GM12874 (cell line): Measurements from ENCODE around the gene PSMF1.

Experiments
- TF ChIP-seq, protein P1 (sequence below): IDR thresholded peaks from 2 replicates; pipeline ENCODE4 v1.5.1; 2011; ENCODE audit warnings: low read depth, mild to moderate bottlenecking, control low read depth, low read length, moderate library complexity; ENCODE audit not compliant: insufficient read depth

Gene PSMF1

DNA sequence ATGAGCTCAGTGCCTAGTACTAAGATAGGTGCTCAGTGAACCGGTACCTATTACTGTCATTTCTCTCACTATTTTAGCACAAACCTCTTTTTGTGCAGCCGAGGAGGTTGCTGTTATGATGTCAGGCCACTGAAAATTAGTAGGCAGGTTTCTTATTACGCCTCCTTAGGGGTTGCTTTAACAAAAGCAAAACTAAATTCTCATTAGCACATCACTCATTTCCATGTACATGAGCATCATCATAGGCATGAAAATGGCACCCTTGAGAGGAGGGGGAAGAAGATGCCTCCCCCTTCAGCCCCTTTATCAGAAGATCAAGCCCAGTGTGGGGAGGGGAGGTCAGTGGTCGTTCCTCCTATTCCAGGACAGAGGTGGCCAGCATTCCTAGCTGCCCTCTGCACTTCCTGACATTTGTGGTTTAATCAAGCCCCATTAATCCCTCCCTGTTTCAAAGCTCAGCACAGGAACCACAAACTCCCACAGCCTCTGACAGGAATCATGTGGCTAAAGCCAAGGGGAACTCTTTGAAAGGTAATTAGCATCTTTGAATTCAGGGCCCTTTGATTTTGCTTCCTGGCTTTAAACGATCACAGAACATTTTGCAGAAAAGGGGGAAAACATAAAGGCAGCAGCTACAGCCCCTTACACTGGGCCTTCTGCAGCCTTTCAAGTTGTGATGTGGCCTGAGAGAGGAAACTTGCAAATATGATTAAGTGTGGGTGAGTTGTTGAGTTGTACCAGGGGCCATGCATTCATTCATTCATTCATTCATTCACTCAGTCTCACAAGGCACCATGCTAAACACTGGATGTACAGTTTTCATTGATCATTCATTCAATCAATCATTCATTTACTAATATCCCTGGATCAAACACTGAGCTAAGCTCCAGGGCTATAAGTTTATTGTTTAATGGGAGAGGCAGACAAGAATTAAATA is 31.9 kb upstream of the PSMF1 start:
- TF ChIP-seq, protein P1, sequence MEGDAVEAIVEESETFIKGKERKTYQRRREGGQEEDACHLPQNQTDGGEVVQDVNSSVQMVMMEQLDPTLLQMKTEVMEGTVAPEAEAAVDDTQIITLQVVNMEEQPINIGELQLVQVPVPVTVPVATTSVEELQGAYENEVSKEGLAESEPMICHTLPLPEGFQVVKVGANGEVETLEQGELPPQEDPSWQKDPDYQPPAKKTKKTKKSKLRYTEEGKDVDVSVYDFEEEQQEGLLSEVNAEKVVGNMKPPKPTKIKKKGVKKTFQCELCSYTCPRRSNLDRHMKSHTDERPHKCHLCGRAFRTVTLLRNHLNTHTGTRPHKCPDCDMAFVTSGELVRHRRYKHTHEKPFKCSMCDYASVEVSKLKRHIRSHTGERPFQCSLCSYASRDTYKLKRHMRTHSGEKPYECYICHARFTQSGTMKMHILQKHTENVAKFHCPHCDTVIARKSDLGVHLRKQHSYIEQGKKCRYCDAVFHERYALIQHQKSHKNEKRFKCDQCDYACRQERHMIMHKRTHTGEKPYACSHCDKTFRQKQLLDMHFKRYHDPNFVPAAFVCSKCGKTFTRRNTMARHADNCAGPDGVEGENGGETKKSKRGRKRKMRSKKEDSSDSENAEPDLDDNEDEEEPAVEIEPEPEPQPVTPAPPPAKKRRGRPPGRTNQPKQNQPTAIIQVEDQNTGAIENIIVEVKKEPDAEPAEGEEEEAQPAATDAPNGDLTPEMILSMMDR: no peak

DNA sequence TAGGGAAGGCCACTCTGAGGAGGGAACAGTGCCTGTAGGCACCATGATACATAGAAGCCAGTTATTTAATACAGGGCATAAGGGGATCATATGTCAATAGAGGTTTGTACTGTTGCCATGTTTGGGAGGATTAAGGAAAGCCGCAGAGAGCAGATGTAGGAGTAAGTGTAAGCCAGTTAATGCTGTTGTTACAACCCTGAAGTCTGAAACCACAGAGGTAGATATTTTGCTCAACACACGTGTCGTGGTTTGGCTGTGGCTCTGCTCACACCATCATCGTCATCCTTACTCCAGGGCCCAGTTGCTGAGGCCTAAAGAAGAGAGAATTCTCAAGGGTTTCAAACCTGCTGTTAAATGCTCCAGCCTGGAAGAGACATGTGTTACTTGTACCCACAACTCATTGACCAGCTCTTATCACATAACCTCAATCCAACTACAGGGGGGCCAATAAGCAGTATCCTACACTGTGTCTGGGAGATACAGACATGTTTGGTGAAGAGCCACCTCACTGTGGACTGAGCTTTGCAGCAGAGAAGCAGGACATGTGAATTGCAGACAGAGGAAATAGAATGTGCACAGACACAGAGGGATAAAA is 31.0 kb upstream of the PSMF1 start:
- TF ChIP-seq, protein P1: no peak

DNA sequence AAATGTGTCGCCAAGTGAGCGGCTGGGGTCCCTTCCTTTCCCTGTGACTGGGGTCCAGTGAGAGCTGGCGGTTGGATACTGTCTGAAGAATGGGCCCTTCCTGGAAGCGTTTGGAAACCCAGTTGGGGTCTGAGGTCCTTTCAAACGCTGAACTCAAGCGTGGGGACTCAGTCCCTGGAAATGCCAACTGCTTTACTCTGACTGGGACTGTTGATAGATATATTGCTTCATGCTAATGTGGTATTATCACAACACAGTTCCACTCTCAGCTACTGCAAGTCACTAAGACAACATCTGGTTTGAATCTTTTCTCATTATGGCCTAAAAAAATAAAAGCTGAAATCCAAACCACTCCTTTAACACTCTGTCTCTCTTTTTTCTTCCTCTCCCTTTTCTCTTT is 23.7 kb upstream of the PSMF1 start:
- TF ChIP-seq, protein P1: no peak

DNA sequence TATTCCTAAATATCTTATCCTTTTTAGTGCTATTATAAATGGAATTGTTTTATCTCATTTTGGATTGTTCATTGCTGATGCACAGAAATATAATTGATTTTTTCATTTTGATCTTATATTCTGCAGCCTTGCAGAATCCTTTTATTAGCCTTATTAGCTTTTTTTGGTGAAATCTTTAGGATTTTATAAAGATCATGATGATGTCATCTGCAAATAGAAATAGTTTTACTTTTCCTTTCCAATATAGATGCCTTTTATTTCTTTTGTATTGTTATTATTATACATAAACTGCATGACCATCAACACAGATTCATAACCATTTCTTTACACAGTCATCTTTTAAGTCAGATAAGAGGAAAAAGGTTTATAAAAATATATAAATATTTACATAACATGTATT is 16.9 kb upstream of the PSMF1 start:
- TF ChIP-seq, protein P1: no peak

DNA sequence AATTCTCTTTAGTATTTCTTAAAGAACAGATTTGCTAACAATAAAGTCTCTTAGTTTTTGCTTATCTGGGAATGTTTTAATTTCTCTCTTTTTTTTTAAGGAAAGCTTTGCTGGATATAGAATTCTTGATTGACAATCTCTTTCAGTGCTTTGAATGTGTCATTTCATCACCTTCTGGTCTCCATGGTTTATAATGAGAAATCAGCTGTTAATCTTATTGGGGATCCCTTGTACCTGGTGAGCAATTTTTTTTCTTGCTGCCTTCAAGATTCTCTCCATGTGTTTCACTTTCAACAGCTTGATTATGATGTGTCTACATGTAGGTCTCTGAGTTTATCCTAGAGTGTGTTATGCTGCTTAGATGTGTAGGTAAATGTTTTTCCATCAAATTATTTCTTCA is 16.4 kb upstream of the PSMF1 start:
- TF ChIP-seq, protein P1: no peak

DNA sequence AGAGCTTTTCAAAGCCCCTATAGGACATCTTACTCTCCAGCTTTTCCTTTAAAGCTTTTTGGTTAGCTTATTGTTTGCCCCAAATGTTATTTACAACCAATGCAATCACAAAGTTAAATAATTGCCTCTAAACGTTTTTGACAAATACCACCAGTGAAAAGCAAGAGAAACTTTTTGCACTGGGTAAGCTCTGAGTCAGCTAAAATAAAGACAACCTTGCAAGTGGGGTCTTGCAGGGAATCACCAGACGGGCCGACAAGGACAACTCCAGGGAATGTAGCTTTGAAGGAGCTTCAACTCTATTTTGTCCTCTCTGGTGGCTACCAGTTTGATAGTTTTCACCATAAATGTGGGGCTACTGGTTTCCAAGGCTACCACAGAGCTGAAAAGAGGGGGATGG is 14.7 kb upstream of the PSMF1 start:
- TF ChIP-seq, protein P1: no peak

DNA sequence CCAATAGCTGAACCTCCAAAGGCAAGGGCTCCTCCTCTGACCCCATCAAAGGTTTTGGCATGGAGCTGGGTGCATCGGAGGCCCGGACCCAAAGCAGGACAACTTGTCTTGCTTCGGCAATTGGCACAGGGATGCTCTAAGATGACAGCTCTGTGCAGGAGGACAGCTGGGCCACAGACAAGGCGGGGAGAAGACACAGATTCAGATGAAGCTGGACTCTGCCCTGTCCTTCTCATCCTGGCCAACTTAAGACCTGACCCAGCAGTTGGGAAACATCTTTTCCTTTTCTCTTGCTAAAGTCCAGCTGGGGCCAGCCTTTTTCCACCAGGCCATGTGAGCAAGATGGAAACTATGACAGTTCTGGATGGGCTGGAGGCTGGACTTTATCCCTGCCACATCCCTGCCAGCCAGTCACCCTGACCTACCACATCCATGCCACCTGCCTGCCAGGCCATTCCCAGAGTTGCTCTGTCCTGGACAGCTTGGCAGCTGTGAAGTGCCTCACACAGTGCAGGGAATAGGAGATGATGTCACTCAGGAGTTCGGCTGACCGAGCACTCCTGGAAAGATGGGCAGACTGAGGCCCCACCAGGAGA is 12.7 kb upstream of the PSMF1 start:
- TF ChIP-seq, protein P1: no peak
